Measurements from ENCODE around the gene KCNA5. TPM values are rescaled to one million over a fixed set of nuclear protein-coding genes. Genes with fewer than 3 reads are reported as not detected.

Gene KCNA5
- total RNA-seq, 1 donor from 2014 or later = not detected

- Mint-ChIP-seq H3K9me3 (ENCODE audit: unreplicated experiment) (peaks cover 1% of the 10 kb centered on the region), H3K4me3 (ENCODE audit: unreplicated experiment) (no peak overlapping the region), H3K27me3 (ENCODE audit: unreplicated experiment) (peaks cover under 1% of the 10 kb centered on the region), H3K27ac (ENCODE audit: unreplicated experiment) (no peak overlapping the region), H3K4me1 (ENCODE audit: low read depth, unreplicated experiment) (no peaks in the 10 kb centered on the region), H3K36me3 (ENCODE audit: unreplicated experiment) (no peaks in the 10 kb centered on the region)
- no peak for DNase-seq
- no peak for TF ChIP-seq CTCF (IDR thresholded peaks at IDR 0.05; ENCODE audit: partially characterized antibody, unreplicated experiment)
Measured at GRCh38 chr12:5033883-5034282, 9.8 kb upstream of the KCNA5 start.

GRCh38 chr12:5034603-5035002 is 9.1 kb upstream of the KCNA5 start:
- no peak overlapping the region for H3K27ac Mint-ChIP-seq (ENCODE audit: unreplicated experiment)
- H3K4me3 Mint-ChIP-seq (ENCODE audit: unreplicated experiment) = no peak overlapping the region
- no peaks in the 10 kb centered on the region for H3K4me1 Mint-ChIP-seq (ENCODE audit: low read depth, unreplicated experiment)
- no peak for TF ChIP-seq CTCF (IDR thresholded peaks at IDR 0.05; ENCODE audit: partially characterized antibody, unreplicated experiment)
- no peak for DNase-seq
- peaks cover 4% of the 10 kb centered on the region for H3K27me3 Mint-ChIP-seq (ENCODE audit: unreplicated experiment)
- no peaks in the 10 kb centered on the region for H3K36me3 Mint-ChIP-seq (ENCODE audit: unreplicated experiment)
- H3K9me3 Mint-ChIP-seq (ENCODE audit: unreplicated experiment) = peaks cover 1% of the 10 kb centered on the region

GRCh38 chr12:5035618-5036017 is 8.1 kb upstream of the KCNA5 start:
- DNase-seq = no peak
- Mint-ChIP-seq H3K36me3 (ENCODE audit: unreplicated experiment) (no peaks in the 10 kb centered on the region), H3K27me3 (ENCODE audit: unreplicated experiment) (peaks cover 4% of the 10 kb centered on the region), H3K4me3 (ENCODE audit: unreplicated experiment) (no peak overlapping the region), H3K4me1 (ENCODE audit: low read depth, unreplicated experiment) (no peaks in the 10 kb centered on the region), H3K9me3 (ENCODE audit: unreplicated experiment) (peaks cover 1% of the 10 kb centered on the region), H3K27ac (ENCODE audit: unreplicated experiment) (no peak overlapping the region)
- TF ChIP-seq CTCF (IDR thresholded peaks at IDR 0.05; ENCODE audit: partially characterized antibody, unreplicated experiment) = no peak

GRCh38 chr12:5036031-5036430 is 7.6 kb upstream of the KCNA5 start:
- Mint-ChIP-seq H3K9me3 (ENCODE audit: unreplicated experiment) (peaks cover 1% of the 10 kb centered on the region), H3K4me1 (ENCODE audit: low read depth, unreplicated experiment) (no peaks in the 10 kb centered on the region), H3K27me3 (ENCODE audit: unreplicated experiment) (peaks cover 4% of the 10 kb centered on the region), H3K36me3 (ENCODE audit: unreplicated experiment) (no peaks in the 10 kb centered on the region), H3K4me3 (ENCODE audit: unreplicated experiment) (no peak overlapping the region), H3K27ac (ENCODE audit: unreplicated experiment) (no peak overlapping the region)
- no peak for DNase-seq
- TF ChIP-seq CTCF (IDR thresholded peaks at IDR 0.05; ENCODE audit: partially characterized antibody, unreplicated experiment) = no peak

GRCh38 chr12:5037795-5038357 is 5.8 kb upstream of the KCNA5 start:
- no peak overlapping the region for H3K27ac Mint-ChIP-seq (ENCODE audit: unreplicated experiment)
- no peak for DNase-seq
- peaks cover 7% of the 10 kb centered on the region for H3K27me3 Mint-ChIP-seq (ENCODE audit: unreplicated experiment)
- no peaks in the 10 kb centered on the region for H3K36me3 Mint-ChIP-seq (ENCODE audit: unreplicated experiment)
- H3K4me3 Mint-ChIP-seq (ENCODE audit: unreplicated experiment) = no peak overlapping the region
- H3K4me1 Mint-ChIP-seq (ENCODE audit: low read depth, unreplicated experiment) = no peaks in the 10 kb centered on the region
- H3K9me3 Mint-ChIP-seq (ENCODE audit: unreplicated experiment) = peaks cover 1% of the 10 kb centered on the region
- TF ChIP-seq CTCF (IDR thresholded peaks at IDR 0.05; ENCODE audit: partially characterized antibody, unreplicated experiment) = no peak

Data from glutamatergic neuron (in vitro differentiated cells).